ENCODE measurements around the gene CCDC201. TPM values are rescaled to one million over a fixed set of nuclear protein-coding genes. Genes with fewer than 3 reads are reported as not detected.

The CCDC201 gene
- total and polyA plus RNA-seq, 2 of the 4 experiments (the other 2 are of a cell fraction): not detected

GRCh38 chr7:45914911-45915310 is 42.0 kb upstream of the CCDC201 start:
- H2BK120ac ChIP-seq (ENCODE audit: low read depth, low read length): no peak overlapping the region
- H4K20me1 ChIP-seq (ENCODE audit: insufficient read depth, low read length): peaks cover 23% of the 10 kb centered on the region
- H3K4me2 ChIP-seq (ENCODE audit: low read depth, low read length): no peak overlapping the region
- H2AK9ac ChIP-seq (replicated peaks; ENCODE audit: low read depth, low read length, poor library complexity): no peak overlapping the region
- no TSS peak for BruUV-seq (replicated peaks)
- H2AFZ ChIP-seq (replicated peaks; ENCODE audit: low read length, poor library complexity): no peak overlapping the region
- peak overlapping the region; percentile 5 for H2BK5ac ChIP-seq (ENCODE audit: low read depth, low read length, poor library complexity, severe bottlenecking)
- H4K91ac ChIP-seq (ENCODE audit: insufficient read depth, low read depth, low read length): no peak overlapping the region
- no peak overlapping the region for H3K4me3 ChIP-seq (ENCODE audit: insufficient read depth, low read depth, low read length)
- DNase-seq (no peak), ATAC-seq (ENCODE audit: low read depth) (no peak)
- no peak overlapping the region for H4K8ac ChIP-seq (ENCODE audit: low read depth in 2 of 2, low read length in 2 of 2)
- no peak overlapping the region for H3K23ac ChIP-seq (ENCODE audit: low read depth, low read length)
- whole genome bisulfite sequencing, 2 experiments (ENCODE audit: extremely low coverage in 2 of 2, insufficient read length in 1 of 2): no CpG with 5 or more reads among the region's 12 CpGs
- TF ChIP-seq CEBPB (IDR thresholded peaks at IDR 0.05; ENCODE audit: low read depth, low read length) (no peak), RAD21 (IDR thresholded peaks at IDR 0.05; ENCODE audit: low read length) (no peak), RCOR1 (IDR thresholded peaks at IDR 0.05; ENCODE audit: insufficient replicate concordance, low read length) (no peak), MAZ (IDR thresholded peaks at IDR 0.05; ENCODE audit: borderline replicate concordance, low read depth, low read length) (no peak), POLR2A (IDR thresholded peaks at IDR 0.05; ENCODE audit: low read depth, low read length) (no peak), NFE2L2 (IDR thresholded peaks at IDR 0.05; ENCODE audit: low read depth, low read length) (no peak), MAFK (IDR thresholded peaks at IDR 0.05; ENCODE audit: low read depth, low read length) (no peak), FOS (IDR thresholded peaks at IDR 0.05; ENCODE audit: low read depth, low read length) (no peak)
- no peak overlapping the region for H3K56ac ChIP-seq (ENCODE audit: extremely low read depth, insufficient read depth, low read length)
- H3K14ac ChIP-seq (replicated peaks; ENCODE audit: low read depth, low read length): no peak overlapping the region
- POLR2A ChIA-PET (ENCODE audit: unreplicated experiment): no interaction called here
- peaks cover 12 to 19% of the 10 kb centered on the region in 2 experiments; a peak in 3 of 4 replicates for H3K79me1 ChIP-seq (ENCODE audit: low read depth in 1 of 2, low read length in 2 of 2)
- no peaks in the 10 kb centered on the region for H3K27me3 ChIP-seq (ENCODE audit: control insufficient read depth, insufficient read depth, low read length)
- no peak overlapping the region for H4K5ac ChIP-seq (ENCODE audit: low read depth, low read length)
- in situ Hi-C loops (cut with MboI; ENCODE audit: low sequenced_read_pairs) (loop anchor here (5.0 to 25.0 kb wide), 2 partner anchors 1022 to 1267 kb away; no protein-coding TSS in a partner anchor), dilution Hi-C loops (cut with HindIII; ENCODE audit: low sequenced_read_pairs, unreplicated experiment) (no loop called here), intact Hi-C loops (cut with micrococcal nuclease) (no loop called here)
- no peak overlapping the region for H3K9ac ChIP-seq (ENCODE audit: low read depth, low read length)
- H2AK5ac ChIP-seq (ENCODE audit: low read depth, low read length): no peak overlapping the region
- H2BK15ac ChIP-seq (ENCODE audit: low read depth, low read length): no peak overlapping the region
- CTCF ChIA-PET: no interaction called here
- H3K4ac ChIP-seq (ENCODE audit: low read depth, low read length): no peak overlapping the region
- no peak overlapping the region for H3K18ac ChIP-seq (ENCODE audit: low read depth, low read length)
- no peaks in the 10 kb centered on the region for H3K9me3 ChIP-seq (ENCODE audit: control insufficient read depth, insufficient read depth, low read length)
- H3K27ac ChIP-seq (ENCODE audit: insufficient read depth, low read length): no peak overlapping the region
- H3K36me3 ChIP-seq (ENCODE audit: control insufficient read depth, insufficient read depth, low read length): peaks cover 36% of the 10 kb centered on the region
- H2BK20ac ChIP-seq (ENCODE audit: low read depth, low read length): no peak overlapping the region
- peaks cover 14% of the 10 kb centered on the region for H3K9me1 ChIP-seq (ENCODE audit: insufficient read depth, low read length)
- peaks cover 7% of the 10 kb centered on the region for H3K4me1 ChIP-seq (ENCODE audit: control insufficient read depth, insufficient read depth, low read length)

All from IMR-90 (cell line).